ENCODE measurements around the gene DHRS4.
"Not testable (repeated sequence)": the region's sequence is repeated elsewhere in the genome, so short reads cannot be mapped to it uniquely, and the experiment has no call there.

The DHRS4 gene

GRCh38 chr14:23939607-23940326 is 13.8 kb upstream of the DHRS4 start:
- no peak for TF ChIP-seq GABPA (IDR thresholded peaks at IDR 0.05; ENCODE audit: low read depth)
- no peak for TF ChIP-seq CTCF (IDR thresholded peaks at IDR 0.05; ENCODE audit: insufficient read depth, low read length)
- TF ChIP-seq POLR2AphosphoS5 (IDR thresholded peaks at IDR 0.05; ENCODE audit: low read depth), result no peak
- no peak for TF ChIP-seq SPI1 (IDR thresholded peaks at IDR 0.05; ENCODE audit: borderline replicate concordance, low read depth)
- TF ChIP-seq REST (IDR thresholded peaks at IDR 0.05; ENCODE audit: insufficient replicate concordance, low read depth), result no peak

GRCh38 chr14:23941230-23941629 is 12.3 kb upstream of the DHRS4 start:
- TF ChIP-seq GABPA (IDR thresholded peaks at IDR 0.05; ENCODE audit: low read depth) (no peak), SPI1 (IDR thresholded peaks at IDR 0.05; ENCODE audit: borderline replicate concordance, low read depth) (no peak), REST (IDR thresholded peaks at IDR 0.05; ENCODE audit: insufficient replicate concordance, low read depth) (no peak)
- Histone ChIP-seq H3K4me3 (replicated peaks; ENCODE audit: insufficient read depth, low read length) (no peak overlapping the region), H3K27me3 (ENCODE audit: insufficient read depth, poor library complexity, severe bottlenecking) (no peaks in the 10 kb centered on the region), H3K27ac (replicated peaks) (no peak overlapping the region)
- no peak for DNase-seq (ENCODE audit: low read depth in 1 of 2, low spot score in 1 of 2)

More at GRCh38 chr14:23939607-23940326, 13.8 kb upstream of the DHRS4 start:
- Histone ChIP-seq H3K4me3 (replicated peaks; ENCODE audit: insufficient read depth, low read length) (no peak overlapping the region), H3K27ac (replicated peaks) (no peak overlapping the region), H3K27me3 (ENCODE audit: insufficient read depth, poor library complexity, severe bottlenecking) (no peaks in the 10 kb centered on the region)
- DNase-seq (ENCODE audit: low read depth in 1 of 2, low spot score in 1 of 2), result no peak

- no peak for DNase-seq (ENCODE audit: low read depth in 1 of 2, low spot score in 1 of 2)
- H3K4me3 ChIP-seq (replicated peaks; ENCODE audit: insufficient read depth, low read length), result no peak overlapping the region
- TF ChIP-seq REST (IDR thresholded peaks at IDR 0.05; ENCODE audit: insufficient replicate concordance, low read depth), result no peak
- H3K27ac ChIP-seq (replicated peaks), result no peak overlapping the region
- no peaks in the 10 kb centered on the region for H3K27me3 ChIP-seq (ENCODE audit: insufficient read depth, poor library complexity, severe bottlenecking)
Measured at GRCh38 chr14:23941669-23942068, 11.9 kb upstream of the DHRS4 start.

GRCh38 chr14:23942587-23942986 is 11.0 kb upstream of the DHRS4 start:
- TF ChIP-seq REST (IDR thresholded peaks at IDR 0.05; ENCODE audit: insufficient replicate concordance, low read depth), result no peak
- no peak for TF ChIP-seq SPI1 (IDR thresholded peaks at IDR 0.05; ENCODE audit: borderline replicate concordance, low read depth)
- no peak for TF ChIP-seq CTCF (IDR thresholded peaks at IDR 0.05; ENCODE audit: insufficient read depth, low read length)
- TF ChIP-seq GABPA (IDR thresholded peaks at IDR 0.05; ENCODE audit: low read depth), result no peak
- no peak for TF ChIP-seq POLR2AphosphoS5 (IDR thresholded peaks at IDR 0.05; ENCODE audit: low read depth)
- DNase-seq (ENCODE audit: low read depth in 1 of 2, low spot score in 1 of 2), result no peak
- no peak overlapping the region for H3K27ac ChIP-seq (replicated peaks)
- H3K27me3 ChIP-seq (ENCODE audit: insufficient read depth, poor library complexity, severe bottlenecking), result no peaks in the 10 kb centered on the region
- no peak overlapping the region for H3K4me3 ChIP-seq (replicated peaks; ENCODE audit: insufficient read depth, low read length)

GRCh38 chr14:23949069-23949468 is 4.5 kb upstream of the DHRS4 start:
- H3K27ac ChIP-seq (replicated peaks); DNase-seq (ENCODE audit: low read depth in 1 of 2, low spot score in 1 of 2); H3K4me3 ChIP-seq (replicated peaks; ENCODE audit: insufficient read depth, low read length); H3K27me3 ChIP-seq (ENCODE audit: insufficient read depth, poor library complexity, severe bottlenecking): not testable (repeated sequence)

Data from HL-60 (cell line).